ENCODE results near the gene HGS.
A peak's percentile ranks its signal among the peaks of the same experiment; 100 is the strongest.

HGS gene

DNA sequence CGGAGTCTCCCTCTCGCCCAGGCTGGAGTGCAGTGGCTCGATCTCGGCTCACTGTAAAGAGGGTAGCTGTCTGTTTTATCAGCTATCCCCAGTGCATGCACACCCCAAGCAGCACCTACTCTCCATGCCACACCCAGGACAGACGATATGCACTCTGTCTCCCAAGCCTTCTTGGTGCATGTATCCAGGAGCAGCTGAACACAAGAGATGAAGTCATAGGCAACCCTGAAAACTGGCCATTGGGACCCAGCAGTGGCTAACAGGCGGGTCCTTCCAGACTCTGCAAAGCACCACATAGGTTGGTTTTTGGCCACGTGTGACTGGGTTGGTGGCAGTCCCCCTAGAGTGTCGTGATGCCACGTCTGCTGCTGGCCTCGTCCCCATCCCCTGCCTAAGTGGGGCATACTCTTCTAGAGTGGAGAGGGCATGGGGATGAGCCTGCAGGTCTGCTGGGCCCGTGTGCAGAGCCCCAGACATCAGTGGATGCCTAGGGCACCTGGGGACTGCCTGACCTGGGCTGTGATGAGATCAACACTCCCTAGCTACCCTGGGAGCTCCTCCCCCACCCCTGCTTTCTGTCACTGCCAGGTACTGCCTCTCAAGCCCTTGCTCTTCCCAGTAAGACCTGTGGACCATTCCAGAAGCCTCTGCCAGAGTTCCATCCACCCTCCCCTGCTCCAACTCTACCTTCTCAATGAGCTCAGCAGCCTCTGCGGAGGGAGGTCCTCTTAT lies 36.8 kb upstream of the HGS start:
- Histone ChIP-seq H3K9me3 (ENCODE audit: control insufficient read depth, insufficient read depth, low read depth, low read length) (no peaks in the 10 kb centered on the region), H3K27me3 (ENCODE audit: control insufficient read depth, insufficient read depth, low read length) (peaks cover 24% of the 10 kb centered on the region), H3K4me1 (ENCODE audit: control insufficient read depth, insufficient read depth, low read length) (peaks cover 20% of the 10 kb centered on the region), H3K36me3 (ENCODE audit: control insufficient read depth, insufficient read depth, low read length) (0 out of 2 replicates have a peak, but pooled peaks cover 3% of the 10 kb centered on the region), H3K9ac (ENCODE audit: low read length) (no peak overlapping the region), H3K4me3 (ENCODE audit: low read depth, low read length) (peak overlapping the region; percentile 48; the same call in 1 of the 2 replicates), H3K27ac (ENCODE audit: low read depth, low read length) (no peak overlapping the region)

DNA sequence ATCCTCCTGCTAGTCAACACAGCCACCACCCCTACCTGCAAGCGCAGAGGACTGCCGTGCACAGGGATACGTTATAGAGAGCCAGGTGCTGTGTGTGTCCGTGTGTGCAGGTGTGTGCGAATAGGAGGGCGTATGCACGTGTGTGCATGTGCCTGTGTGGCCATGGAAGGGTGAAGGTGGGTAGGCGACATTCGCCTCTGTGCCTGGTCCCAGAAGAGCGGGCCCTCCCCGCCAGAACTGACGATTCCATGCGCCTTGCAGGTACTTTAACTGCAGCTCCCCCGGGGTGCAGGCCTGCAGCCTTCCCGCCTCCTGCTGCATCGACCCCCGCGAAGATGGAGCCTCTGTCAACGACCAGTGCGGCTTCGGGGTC lies 36.2 kb upstream of the HGS start:
- Histone ChIP-seq H3K27ac (ENCODE audit: low read depth, low read length) (no peak overlapping the region), H3K4me3 (ENCODE audit: low read depth, low read length) (peak overlapping the region; percentile 48), H3K9me3 (ENCODE audit: control insufficient read depth, insufficient read depth, low read depth, low read length) (no peaks in the 10 kb centered on the region), H3K9ac (ENCODE audit: low read length) (no peak overlapping the region), H3K36me3 (ENCODE audit: control insufficient read depth, insufficient read depth, low read length) (0 out of 2 replicates have a peak, but pooled peaks cover 3% of the 10 kb centered on the region), H3K27me3 (ENCODE audit: control insufficient read depth, insufficient read depth, low read length) (peaks cover 24% of the 10 kb centered on the region), H3K4me1 (ENCODE audit: control insufficient read depth, insufficient read depth, low read length) (peaks cover 20% of the 10 kb centered on the region)

DNA sequence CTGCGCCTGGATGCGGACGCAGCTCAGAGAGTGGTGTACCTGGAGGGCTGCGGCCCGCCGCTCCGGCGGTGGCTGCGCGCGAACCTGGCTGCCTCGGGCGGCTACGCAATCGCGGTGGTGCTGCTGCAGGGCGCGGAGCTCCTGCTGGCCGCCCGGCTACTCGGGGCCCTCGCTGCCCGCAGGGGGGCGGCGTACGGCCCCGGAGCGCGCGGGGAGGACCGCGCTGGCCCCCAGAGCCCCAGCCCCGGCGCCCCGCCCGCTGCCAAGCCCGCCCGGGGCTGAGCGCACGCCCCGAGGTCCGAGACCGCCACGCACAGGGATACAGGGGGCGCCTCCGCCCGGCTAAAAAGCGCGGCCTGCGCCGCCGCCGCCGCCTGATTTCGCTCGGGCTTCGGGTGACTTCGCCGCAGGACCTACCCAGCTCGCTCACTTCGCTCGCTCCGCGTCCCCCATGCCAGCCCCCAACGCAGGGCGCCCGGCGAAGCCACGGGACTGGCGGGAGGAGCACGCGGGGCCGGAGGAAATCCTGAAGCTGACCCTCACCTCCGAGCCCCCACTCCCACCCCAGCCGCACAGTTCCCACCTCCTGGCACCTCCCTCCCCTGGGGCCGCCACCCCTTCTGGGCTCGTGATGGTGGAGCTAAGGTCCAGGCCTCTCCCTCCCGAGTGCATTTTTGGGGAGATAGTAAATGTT lies 35.7 kb upstream of the HGS start:
- Histone ChIP-seq H3K36me3 (ENCODE audit: control insufficient read depth, insufficient read depth, low read length) (0 out of 2 replicates have a peak, but pooled peaks cover 3% of the 10 kb centered on the region), H3K27ac (ENCODE audit: low read depth, low read length) (no peak overlapping the region), H3K4me3 (ENCODE audit: low read depth, low read length) (peak overlapping the region; percentile 48), H3K4me1 (ENCODE audit: control insufficient read depth, insufficient read depth, low read length) (peaks cover 23% of the 10 kb centered on the region), H3K27me3 (ENCODE audit: control insufficient read depth, insufficient read depth, low read length) (peaks cover 24% of the 10 kb centered on the region), H3K9ac (ENCODE audit: low read length) (no peak overlapping the region), H3K9me3 (ENCODE audit: control insufficient read depth, insufficient read depth, low read depth, low read length) (no peaks in the 10 kb centered on the region)

DNA sequence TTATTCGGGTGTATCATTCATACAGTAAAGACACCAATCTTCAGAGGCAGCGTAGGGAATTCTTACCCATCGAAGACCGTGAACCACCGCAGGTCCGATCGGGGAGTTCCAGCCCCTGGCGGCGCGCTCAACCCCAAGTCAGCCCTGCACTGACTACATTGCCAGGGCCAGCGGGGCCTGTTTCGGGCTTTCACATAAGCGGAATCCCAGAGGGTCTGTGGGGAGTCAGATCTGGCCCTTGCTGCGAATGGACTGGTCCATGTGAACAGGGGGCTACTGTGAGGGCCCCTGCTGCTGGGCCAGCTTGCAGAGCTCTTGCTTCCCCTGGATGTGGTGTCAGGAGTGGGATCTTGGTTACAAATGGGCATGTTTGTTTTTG lies 35.1 kb upstream of the HGS start:
- H3K4me3 ChIP-seq (ENCODE audit: low read depth, low read length), result peak overlapping the region; percentile 48
- no peaks in the 10 kb centered on the region for H3K9me3 ChIP-seq (ENCODE audit: control insufficient read depth, insufficient read depth, low read depth, low read length)
- no peak overlapping the region for H3K9ac ChIP-seq (ENCODE audit: low read length)
- H3K27me3 ChIP-seq (ENCODE audit: control insufficient read depth, insufficient read depth, low read length), result peaks cover 24% of the 10 kb centered on the region
- 0 out of 2 replicates have a peak, but pooled peaks cover 3% of the 10 kb centered on the region for H3K36me3 ChIP-seq (ENCODE audit: control insufficient read depth, insufficient read depth, low read length)
- no peak overlapping the region for H3K27ac ChIP-seq (ENCODE audit: low read depth, low read length)
- H3K4me1 ChIP-seq (ENCODE audit: control insufficient read depth, insufficient read depth, low read length), result peaks cover 29% of the 10 kb centered on the region

DNA sequence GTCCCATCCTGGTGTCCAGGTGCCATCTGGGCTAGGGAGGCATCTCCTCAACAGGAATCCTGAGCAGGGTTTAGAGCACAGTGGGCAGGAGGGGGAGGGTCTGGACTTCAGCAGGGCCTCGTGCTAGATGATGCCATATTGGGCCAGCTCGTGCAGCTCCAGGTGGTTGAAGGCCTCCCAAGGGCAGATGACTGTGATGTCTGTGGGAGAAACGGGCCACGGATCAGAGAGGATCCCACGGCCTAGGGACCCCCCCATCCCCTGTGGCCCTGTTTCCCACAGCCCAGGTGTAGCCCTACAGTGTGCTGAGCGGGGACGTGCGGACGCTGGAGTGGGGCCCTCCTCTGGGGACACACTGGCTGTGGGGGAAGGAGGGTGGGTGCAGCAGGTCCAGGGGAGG lies 32.9 kb upstream of the HGS start:
- peaks cover 32% of the 10 kb centered on the region for H3K4me1 ChIP-seq (ENCODE audit: control insufficient read depth, insufficient read depth, low read length)
- no peak overlapping the region for H3K27ac ChIP-seq (ENCODE audit: low read depth, low read length)
- peaks cover 24% of the 10 kb centered on the region for H3K27me3 ChIP-seq (ENCODE audit: control insufficient read depth, insufficient read depth, low read length)
- no peak overlapping the region for H3K4me3 ChIP-seq (ENCODE audit: low read depth, low read length)
- no peak overlapping the region for H3K9ac ChIP-seq (ENCODE audit: low read length)
- H3K9me3 ChIP-seq (ENCODE audit: control insufficient read depth, insufficient read depth, low read depth, low read length), result no peaks in the 10 kb centered on the region
- H3K36me3 ChIP-seq (ENCODE audit: control insufficient read depth, insufficient read depth, low read length), result no peaks in the 10 kb centered on the region

DNA sequence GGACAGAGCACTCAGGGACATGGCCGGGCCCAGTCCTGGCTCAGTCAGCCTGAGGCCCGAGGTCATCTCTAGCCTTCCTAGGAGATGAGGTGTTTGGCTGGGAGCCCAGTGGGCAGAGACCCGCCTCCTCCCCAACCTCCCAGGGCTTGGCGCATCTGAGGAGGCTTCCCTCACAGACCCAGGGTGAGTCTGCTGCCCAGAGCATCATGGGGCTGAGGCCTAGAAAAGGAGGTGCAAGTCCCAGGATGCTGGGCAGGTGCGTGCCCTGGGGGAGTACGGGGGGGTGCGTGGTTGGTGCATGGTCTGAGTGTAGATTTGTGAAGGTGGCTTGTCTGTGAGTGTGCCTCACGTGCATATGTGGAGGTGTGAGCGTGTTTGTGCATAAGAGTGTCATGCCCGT lies 32.1 kb upstream of the HGS start:
- H3K27ac ChIP-seq (ENCODE audit: low read depth, low read length), result no peak overlapping the region
- peaks cover 23% of the 10 kb centered on the region for H3K27me3 ChIP-seq (ENCODE audit: control insufficient read depth, insufficient read depth, low read length)
- peaks cover 32% of the 10 kb centered on the region for H3K4me1 ChIP-seq (ENCODE audit: control insufficient read depth, insufficient read depth, low read length)
- no peak overlapping the region for H3K9ac ChIP-seq (ENCODE audit: low read length)
- H3K36me3 ChIP-seq (ENCODE audit: control insufficient read depth, insufficient read depth, low read length), result no peaks in the 10 kb centered on the region
- no peaks in the 10 kb centered on the region for H3K9me3 ChIP-seq (ENCODE audit: control insufficient read depth, insufficient read depth, low read depth, low read length)
- no peak overlapping the region for H3K4me3 ChIP-seq (ENCODE audit: low read depth, low read length)

DNA sequence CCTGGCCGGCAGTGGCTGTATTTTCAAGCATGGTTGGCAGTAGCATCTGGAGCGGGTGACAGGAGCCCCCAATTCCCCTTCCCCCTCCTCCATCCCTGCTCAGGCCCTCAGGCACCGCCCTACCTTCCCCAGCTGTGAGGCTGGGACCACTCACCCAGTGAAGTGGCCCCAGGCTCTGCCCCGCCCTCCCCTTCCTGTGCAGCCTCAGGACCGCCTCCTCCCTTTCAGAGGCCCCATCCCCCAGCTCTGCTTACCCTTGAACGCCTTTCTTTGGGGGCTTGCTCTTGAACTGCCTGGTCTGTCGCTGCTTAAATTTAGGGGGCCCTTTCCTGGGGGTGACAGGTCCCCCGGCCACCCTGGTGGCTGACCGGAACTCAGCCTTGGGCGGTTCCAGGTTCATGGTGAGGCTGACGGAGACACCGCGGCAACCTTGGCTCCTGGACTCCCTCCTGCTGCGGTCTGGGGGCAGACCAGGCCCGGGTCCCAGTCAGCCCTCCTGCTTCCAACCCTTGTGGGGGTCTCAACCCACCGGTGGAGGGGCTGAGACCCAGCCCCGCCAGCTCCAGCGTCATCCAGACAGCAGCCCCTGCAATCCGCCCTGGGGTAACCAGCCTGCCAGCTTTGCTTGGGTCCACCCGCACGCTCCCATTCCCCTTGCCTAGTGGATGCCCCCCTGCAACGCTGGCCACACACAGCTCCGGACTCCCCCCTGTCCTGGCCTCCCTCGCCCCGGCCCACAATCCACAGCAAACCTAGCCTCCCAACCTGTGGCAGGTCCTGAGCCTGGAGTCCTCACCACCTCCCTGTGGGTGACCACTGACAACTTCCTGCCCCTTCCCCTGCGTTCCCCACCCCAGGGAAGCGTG lies 30.7 kb upstream of the HGS start:
- Histone ChIP-seq H3K4me3 (ENCODE audit: low read depth, low read length) (peak overlapping the region; percentile 56), H3K9me3 (ENCODE audit: control insufficient read depth, insufficient read depth, low read depth, low read length) (no peaks in the 10 kb centered on the region), H3K27ac (ENCODE audit: low read depth, low read length) (peak overlapping the region; percentile 65; the same call in 1 of the 2 replicates), H3K9ac (ENCODE audit: low read length) (peak overlapping the region; percentile 56), H3K4me1 (ENCODE audit: control insufficient read depth, insufficient read depth, low read length) (peaks cover 23% of the 10 kb centered on the region), H3K36me3 (ENCODE audit: control insufficient read depth, insufficient read depth, low read length) (no peaks in the 10 kb centered on the region), H3K27me3 (ENCODE audit: control insufficient read depth, insufficient read depth, low read length) (peaks cover 9% of the 10 kb centered on the region)

DNA sequence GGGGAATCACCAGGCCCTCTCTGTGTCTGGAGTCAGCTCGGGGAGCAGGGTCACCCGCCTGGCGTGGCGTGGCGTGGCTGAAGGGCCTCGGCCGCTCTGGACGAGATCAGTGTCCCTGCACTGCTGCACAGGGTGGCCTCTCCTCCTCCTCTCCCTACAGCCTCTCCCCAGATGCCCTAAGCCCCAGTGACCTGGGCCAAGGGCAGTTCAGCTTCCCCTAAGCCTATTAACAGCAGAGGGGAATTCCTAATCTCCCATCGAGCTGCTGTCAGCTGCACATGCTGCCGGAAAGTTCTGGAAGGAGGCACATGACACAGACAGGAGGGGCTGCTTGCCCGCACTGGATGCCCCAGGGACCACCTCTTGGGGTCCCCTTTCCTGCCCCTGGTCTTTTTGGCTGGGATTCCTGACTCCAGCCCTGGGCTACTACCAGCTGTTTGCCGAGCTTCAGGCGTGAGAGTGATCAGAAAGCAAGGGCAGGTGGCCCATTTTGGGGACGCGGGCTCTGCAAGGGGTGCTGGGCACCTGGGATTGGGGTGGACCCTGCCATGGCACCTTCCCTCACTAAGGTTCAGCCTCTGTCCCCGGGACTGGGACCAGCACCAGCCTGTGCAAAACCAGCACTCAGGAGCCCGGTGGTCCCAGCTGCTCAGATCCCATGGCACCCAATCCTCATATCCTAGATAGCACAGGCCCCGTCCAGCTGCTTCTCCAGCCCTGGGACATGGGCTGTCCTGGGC lies 28.3 kb upstream of the HGS start:
- H3K4me3 ChIP-seq (ENCODE audit: low read depth, low read length), result no peak overlapping the region
- H3K9me3 ChIP-seq (ENCODE audit: control insufficient read depth, insufficient read depth, low read depth, low read length), result no peaks in the 10 kb centered on the region
- H3K27ac ChIP-seq (ENCODE audit: low read depth, low read length), result no peak overlapping the region
- no peaks in the 10 kb centered on the region for H3K36me3 ChIP-seq (ENCODE audit: control insufficient read depth, insufficient read depth, low read length)
- no peak overlapping the region for H3K9ac ChIP-seq (ENCODE audit: low read length)
- H3K4me1 ChIP-seq (ENCODE audit: control insufficient read depth, insufficient read depth, low read length), result peaks cover 17% of the 10 kb centered on the region
- no peaks in the 10 kb centered on the region for H3K27me3 ChIP-seq (ENCODE audit: control insufficient read depth, insufficient read depth, low read length)

DNA sequence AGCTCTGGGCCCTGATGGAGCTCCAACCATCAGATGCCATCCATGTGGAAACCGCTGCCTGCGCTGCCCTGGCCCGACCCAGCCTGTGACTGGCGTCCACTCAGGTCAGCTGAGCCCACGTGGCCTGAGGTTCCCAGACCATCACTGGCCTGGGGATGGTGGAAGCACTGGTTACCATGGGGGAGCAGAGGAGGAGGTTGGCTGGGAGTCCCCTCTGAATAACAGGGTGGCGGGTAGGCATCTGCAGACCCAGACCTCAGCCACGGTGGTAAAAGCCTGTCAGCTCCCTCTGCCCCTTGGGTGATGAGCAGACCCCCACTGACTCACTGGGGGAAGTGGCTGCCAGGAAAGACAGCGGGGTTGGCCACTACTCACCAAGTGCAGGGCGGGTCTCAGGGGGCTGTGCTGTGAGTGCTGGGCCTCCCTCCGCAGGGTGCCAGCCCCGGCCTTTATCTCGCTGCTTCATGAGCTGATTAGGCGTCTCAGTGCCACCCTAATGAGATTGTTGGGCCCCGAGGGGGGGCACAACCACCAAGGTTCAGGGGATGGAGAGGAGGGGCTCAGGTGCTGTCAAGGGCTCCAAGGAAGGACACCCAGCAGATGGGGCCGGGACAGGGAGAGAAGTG lies 27.6 kb upstream of the HGS start, which contains the start of gene PDE6G:
TSS of gene PDE6G (minus strand) at position 425 of the 626 bp plus-strand sequence. CDS start 3,237 bp downstream, outside the sequence.
- no peak within 1 kb of the TSS for H3K27ac ChIP-seq (ENCODE audit: low read depth, low read length)
- H3K9ac ChIP-seq (ENCODE audit: low read length), result no peak within 1 kb of the TSS
- H3K27me3 ChIP-seq (ENCODE audit: control insufficient read depth, insufficient read depth, low read length), result no peaks in the 10 kb centered on the region
- H3K36me3 ChIP-seq (ENCODE audit: control insufficient read depth, insufficient read depth, low read length), result no peaks in the 10 kb centered on the region
- peaks cover 12% of the 10 kb centered on the region for H3K4me1 ChIP-seq (ENCODE audit: control insufficient read depth, insufficient read depth, low read length)
- H3K9me3 ChIP-seq (ENCODE audit: control insufficient read depth, insufficient read depth, low read depth, low read length), result no peaks in the 10 kb centered on the region
- no peak within 1 kb of the TSS for H3K4me3 ChIP-seq (ENCODE audit: low read depth, low read length)

DNA sequence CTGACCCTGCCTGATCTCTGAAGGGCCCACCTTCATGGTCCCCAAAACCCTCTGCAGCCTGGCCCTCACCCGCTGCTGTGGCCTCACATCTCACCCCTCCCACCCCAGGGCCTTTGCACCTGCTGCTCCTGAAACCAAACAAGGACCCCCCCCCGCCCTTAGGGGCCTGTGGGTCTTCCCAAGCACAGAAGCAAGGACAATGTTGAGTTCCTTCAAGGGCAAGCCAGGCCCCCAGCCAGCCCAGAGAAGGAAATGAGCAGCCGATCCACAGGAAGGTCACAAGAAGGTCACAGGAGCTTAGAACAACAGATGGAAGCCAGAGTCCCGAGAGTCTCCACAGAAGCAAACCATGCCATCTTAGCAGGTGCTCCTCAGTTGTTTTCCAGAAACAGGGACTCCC lies 27.0 kb upstream of the HGS start:
- H3K36me3 ChIP-seq (ENCODE audit: control insufficient read depth, insufficient read depth, low read length), result no peaks in the 10 kb centered on the region
- no peaks in the 10 kb centered on the region for H3K27me3 ChIP-seq (ENCODE audit: control insufficient read depth, insufficient read depth, low read length)
- peaks cover 12% of the 10 kb centered on the region for H3K4me1 ChIP-seq (ENCODE audit: control insufficient read depth, insufficient read depth, low read length)
- no peaks in the 10 kb centered on the region for H3K9me3 ChIP-seq (ENCODE audit: control insufficient read depth, insufficient read depth, low read depth, low read length)
- no peak overlapping the region for H3K27ac ChIP-seq (ENCODE audit: low read depth, low read length)
- no peak overlapping the region for H3K4me3 ChIP-seq (ENCODE audit: low read depth, low read length)
- H3K9ac ChIP-seq (ENCODE audit: low read length), result no peak overlapping the region
